Ramos (cell line): ENCODE measurements around the gene SPECC1.
"Not testable (repeated sequence)": the region's sequence is repeated elsewhere in the genome, so short reads cannot be mapped to it uniquely, and the experiment has no call there.

Source experiments
- in situ Hi-C: fragments of 300-500 bp; cut with MboI; formaldehyde crosslinking; loops from one replicate; pipeline ENCODE4 v1.14.3; 2022; ENCODE audit warnings: low sequenced_read_pairs; ENCODE audit not compliant: unreplicated experiment

The SPECC1 gene

DNA sequence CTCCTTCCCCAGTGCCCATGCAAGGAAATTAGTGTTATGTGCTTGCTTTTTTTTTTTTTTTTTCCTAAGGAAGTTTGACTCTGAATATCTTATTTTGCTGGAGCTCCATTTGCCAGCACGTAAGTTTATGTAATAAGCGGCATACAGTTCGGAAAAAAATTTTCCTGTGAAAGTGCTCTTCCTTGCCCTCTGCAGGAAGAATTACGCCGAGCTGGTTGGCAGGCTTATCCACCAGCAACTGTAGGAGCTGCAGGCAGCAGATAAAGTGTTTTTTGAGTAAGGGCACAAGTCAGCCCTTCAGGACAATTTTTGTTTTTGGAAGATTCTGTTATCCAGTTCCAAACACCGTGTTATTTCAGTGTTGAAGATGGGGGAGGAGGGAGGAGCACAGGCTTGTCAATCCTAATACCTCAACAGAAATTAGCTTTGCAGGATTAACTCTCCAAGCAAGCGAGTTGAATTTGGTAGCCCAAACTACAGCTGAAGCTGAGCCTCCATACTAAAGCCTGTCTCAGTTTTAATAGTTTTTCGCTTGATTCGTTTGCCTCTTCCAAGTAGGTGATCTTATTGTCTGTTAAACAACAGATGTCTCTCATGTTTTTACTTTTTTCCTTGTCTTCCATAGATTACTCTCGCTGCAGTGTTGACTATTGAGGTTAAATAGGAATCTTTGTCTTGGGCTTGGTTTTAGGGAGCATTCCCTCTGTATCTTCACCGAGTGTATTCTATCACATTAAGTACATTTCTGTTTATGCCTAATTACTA lies 1.1 kb downstream of the SPECC1 start:
- in situ Hi-C loops = no loop called here

- in situ Hi-C loops = no loop called here
Observed at GRCh38 chr17:20010936-20011335, 1.8 kb downstream of the SPECC1 start.

DNA sequence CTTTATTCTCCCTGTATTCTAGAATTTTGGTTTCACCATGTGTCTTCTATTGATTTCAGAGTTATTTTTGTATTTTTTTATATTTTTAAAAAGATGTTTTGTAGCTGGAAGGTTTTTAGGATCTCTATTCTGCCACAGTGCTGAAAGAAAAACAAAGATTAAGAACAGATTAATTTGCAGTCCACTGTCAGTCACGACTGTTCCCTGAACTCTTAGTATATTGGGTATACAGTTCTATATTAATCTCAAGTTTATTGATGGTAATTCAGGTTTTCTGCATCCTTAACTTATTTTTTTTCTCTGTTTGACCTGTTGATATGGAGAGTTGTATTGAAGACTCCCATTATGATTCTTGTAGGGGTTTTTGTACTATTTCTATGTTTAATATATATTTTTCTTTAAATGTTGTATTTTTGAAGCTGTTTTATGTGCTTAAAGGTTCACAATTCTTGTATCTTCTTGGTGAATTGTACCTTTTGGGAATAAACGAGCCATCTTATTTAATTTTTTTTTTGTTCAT lies 2.9 kb downstream of the SPECC1 start:
- in situ Hi-C loops = no loop called here

GRCh38 chr17:20016475-20016992 lies 7.4 kb downstream of the SPECC1 start:
- in situ Hi-C loops = not testable (repeated sequence)

- in situ Hi-C loops = no loop called here
Observed at GRCh38 chr17:20022701-20023100, 13.5 kb downstream of the SPECC1 start.

- in situ Hi-C loops = no loop called here
Observed at GRCh38 chr17:20026960-20027359, 17.8 kb downstream of the SPECC1 start.

DNA sequence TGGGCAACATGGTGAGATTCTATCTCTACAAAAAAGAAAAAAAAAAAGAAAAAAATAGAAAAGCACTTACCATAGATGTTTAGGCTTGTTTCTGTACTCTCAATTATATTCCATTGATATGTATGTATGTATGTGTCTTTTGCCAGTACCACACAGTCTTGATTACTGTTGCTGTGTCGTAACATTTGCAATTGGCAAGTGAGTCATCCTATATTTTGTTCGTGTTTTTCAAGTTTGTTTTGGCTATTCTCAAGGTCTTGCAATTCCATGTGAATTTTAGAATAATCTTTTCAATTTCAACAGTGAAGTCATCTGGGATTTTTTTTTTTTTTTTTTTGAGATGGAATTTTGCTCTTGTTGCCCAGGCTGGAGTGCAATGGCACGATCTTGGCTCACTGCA lies 19.3 kb downstream of the SPECC1 start:
- in situ Hi-C loops = no loop called here

DNA sequence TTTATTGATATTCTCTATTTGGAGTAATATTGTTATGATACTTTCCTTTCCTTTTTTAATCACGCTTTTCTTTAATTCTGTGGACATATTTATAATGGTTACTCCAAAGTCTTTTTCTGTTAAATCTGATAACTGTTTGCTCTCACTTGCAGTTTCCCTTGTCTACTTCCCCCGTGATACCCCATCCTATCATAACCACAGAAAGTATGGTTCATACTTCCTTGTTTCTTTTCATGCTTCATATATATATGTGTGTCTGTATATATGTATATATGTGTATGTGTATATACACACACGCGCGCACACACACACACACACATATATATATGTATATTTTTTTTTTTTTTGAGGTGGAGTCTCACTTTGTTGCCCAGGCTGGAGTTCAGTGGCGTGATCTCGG lies 23.5 kb downstream of the SPECC1 start:
- in situ Hi-C loops = no loop called here

- in situ Hi-C loops = no loop called here
Observed at GRCh38 chr17:20033415-20033814, 24.3 kb downstream of the SPECC1 start.

DNA sequence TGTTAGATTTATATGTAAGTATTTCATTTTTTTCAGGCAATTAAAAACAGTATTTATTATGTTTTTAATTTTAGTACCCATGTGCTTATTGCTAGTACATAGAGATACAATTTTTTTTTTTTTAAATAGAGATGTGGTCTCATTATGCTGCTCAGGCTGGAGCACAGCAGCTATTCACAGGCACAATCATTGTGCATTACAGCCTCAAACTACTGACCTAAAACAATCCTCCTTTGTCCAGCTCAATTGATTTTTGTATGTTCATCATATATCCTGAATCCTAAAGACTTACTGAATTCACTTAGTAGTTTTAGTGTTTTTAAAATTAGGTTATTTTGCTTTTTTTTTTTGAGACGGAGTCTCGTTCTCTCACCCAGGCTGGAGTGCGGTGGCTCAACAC lies 26.3 kb downstream of the SPECC1 start:
- in situ Hi-C loops = no loop called here

DNA sequence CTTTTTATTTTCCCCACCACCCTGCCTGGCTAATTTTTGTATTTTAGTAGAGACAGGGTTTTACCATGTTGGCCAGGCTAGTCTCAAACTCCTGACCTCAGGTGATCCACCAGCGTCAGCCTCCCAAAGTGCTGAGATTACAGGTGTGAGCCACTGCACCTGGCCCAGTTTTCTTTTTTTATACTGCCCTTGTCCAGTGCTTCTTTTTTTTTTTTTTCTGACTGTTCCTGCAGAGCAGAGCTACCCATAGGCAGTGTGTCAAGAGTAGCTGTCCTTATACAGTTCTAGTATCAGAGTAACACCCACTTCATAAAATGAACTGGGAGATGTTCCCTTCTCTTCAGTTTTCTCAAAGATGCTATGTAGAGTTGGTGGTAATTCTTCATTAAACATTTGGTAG lies 28.1 kb downstream of the SPECC1 start:
- in situ Hi-C loops = not testable (repeated sequence)

DNA sequence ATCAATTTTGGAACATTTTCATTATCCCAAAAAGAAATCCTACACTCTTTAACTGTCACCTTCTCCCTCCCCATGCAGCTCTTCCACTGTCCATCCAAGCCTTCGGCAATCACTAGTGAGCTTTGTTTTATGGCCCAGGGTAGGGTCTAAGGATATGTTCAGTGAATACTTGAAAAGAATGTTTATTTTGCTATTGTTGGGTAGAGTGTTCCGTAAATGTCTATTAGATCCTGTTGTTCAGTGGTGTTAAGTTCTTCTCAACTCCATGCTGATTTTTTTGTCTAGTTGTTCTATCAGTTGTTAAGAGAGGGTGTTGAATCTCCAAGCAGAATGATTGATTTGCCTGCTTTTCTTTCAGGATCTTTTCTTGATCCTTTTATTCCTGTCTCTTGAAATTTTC lies 29.9 kb downstream of the SPECC1 start:
- in situ Hi-C loops = no loop called here

DNA sequence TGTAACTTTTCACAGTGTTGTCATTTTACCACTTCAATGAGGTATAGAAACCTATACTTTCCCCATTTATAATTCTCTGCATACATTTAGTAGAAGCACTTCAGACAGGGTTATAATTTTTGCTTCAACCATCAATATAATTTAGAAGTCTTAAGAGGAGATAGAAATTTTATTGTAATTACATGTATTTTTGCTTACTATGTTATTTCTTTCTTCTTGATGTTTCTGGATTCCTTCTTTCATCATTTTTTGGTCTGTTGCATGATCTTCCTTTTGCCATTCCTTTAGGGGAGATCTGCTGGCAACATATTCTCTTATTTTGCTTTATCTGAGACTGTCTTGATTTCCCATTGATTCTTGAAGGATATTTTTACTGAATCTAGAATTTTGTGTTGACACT lies 31.1 kb downstream of the SPECC1 start:
- in situ Hi-C loops = no loop called here

GRCh38 chr17:20043021-20043420 lies 33.9 kb downstream of the SPECC1 start:
- in situ Hi-C loops = no loop called here

- in situ Hi-C loops = no loop called here
Observed at GRCh38 chr17:20045476-20045875, 36.3 kb downstream of the SPECC1 start.

GRCh38 chr17:20046629-20047028 lies 37.5 kb downstream of the SPECC1 start:
- in situ Hi-C loops = no loop called here

DNA sequence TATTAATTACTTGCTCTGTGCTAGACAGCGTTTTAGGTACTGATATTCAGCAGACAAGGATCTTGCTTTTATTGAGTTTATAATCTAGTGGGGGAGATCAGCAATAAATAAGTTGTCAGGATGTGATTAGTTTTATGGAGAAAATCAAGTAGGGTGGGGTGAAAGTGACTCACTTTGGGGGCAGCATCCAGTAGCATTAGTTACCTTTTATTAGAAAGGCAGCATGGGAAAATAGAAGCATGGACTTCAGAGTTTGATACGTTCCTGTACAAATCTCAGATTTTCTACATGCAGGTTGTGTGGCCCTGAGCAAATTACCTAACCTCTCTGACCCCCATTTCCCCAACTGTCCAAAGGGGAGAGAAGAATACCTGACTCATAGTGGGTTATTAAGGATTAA lies 42.5 kb downstream of the SPECC1 start:
- in situ Hi-C loops = no loop called here

- in situ Hi-C loops = no loop called here
Observed at GRCh38 chr17:20053361-20053964, 44.3 kb downstream of the SPECC1 start.

DNA sequence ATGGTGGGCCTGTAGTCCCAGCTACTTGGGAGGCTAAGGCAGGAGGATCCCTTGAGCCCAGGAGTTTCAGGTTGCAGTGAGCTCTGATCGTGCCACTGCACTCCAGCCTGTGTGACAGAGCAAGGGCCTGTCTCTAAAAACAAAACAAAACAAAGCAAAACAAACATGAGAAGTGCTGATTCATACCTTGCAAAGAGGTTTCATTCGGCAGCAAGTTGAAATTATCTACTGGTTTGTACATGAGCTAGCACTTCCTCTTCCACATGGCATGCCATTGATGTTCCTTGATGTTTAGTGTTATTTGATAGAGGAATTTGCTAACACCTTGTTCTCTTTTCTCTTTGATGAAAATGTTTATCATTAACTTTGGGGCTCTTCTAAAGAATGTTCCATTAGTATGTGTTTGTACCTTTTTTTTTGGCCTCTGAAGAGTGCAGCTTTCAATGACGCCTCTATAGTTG lies 50.6 kb downstream of the SPECC1 start:
- in situ Hi-C loops = no loop called here

DNA sequence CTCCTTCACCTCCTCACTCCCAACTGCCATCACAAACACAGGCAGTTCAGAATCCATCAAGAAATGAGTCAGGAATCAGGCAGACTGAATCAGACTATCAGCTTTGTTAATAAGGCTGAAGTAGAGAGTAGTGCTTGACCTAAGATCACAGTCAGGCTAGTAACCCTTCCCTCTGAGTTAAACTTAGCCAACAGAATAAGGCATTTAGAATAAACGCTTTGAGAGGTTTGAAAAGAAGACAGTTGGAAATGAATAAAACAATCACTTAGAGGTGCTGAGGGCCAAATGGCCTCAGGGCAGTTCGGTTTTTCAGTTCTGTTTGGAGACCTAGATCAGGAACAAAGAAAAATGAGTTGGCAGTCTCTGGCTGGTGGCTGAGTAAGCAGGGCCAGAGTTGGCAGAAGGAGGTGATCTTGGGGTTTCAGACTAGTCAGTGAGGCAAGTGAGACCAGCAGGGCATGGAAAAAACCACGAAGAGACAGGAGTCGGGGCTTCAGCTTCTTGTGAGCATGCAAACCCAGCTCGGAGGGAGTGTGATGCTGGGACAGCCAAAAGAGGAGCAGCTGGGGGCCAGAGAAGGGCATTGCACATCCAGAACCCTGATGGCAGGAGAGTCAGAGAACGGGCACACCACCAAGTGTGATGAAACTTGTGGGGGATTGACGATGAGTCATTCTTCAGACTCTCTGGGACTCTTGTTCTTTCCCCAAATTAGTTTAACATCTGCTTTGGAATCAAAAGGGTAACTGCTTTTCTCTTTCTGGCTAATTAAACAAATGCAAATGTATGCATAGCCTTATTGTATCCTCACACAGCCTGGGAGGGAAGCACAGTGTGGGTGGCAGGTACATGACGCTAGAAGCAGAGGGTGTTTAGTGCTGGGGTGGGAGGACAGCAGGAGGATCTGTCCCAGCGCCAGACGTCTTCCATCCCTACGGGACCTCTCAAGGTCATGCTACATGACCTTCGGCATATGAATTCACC lies 54.8 kb downstream of the SPECC1 start:
- in situ Hi-C loops = no loop called here
